ENCODE data around the gene FICD.
A peak's percentile ranks its signal among the peaks of the same experiment; 100 is the strongest.

The FICD gene

GRCh38 chr12:108563804-108564151 is 48.7 kb downstream of the FICD start:
- peak overlapping the region; percentile 58 for H3K9ac ChIP-seq (ENCODE audit: insufficient read length)
- peaks cover 51% of the 10 kb centered on the region for H3K36me3 ChIP-seq (ENCODE audit: insufficient read depth, low read length)
- peak overlapping the region; percentile 56; the same call in 1 of the 2 replicates for H3K27ac ChIP-seq
- no peak for DNase-seq (ENCODE audit: low read depth, low spot score)
- H3K4me3 ChIP-seq: peak overlapping the region; percentile 81
- no peaks in the 10 kb centered on the region for H3K9me3 ChIP-seq (ENCODE audit: low read depth, low read length)
- TF ChIP-seq POLR2AphosphoS5 (IDR thresholded peaks at IDR 0.05; ENCODE audit: borderline replicate concordance, low read depth, low read length) (no peak), FOXP2 (optimal IDR thresholded peaks at IDR 0.05; ENCODE audit: control extremely low read depth, extremely low read length, insufficient read depth) (no peak), EZH2 (IDR thresholded peaks at IDR 0.05) (no peak)

- Histone ChIP-seq H3K27ac (peak overlapping the region; percentile 38; the same call in 1 of the 2 replicates), H3K4me3 (no peak overlapping the region), H3K9ac (ENCODE audit: insufficient read length) (peak overlapping the region; percentile 37), H3K36me3 (ENCODE audit: insufficient read depth, low read length) (peaks cover 57% of the 10 kb centered on the region), H3K9me3 (ENCODE audit: low read depth, low read length) (no peaks in the 10 kb centered on the region)
- DNase-seq (ENCODE audit: low read depth, low spot score): no peak
- TF ChIP-seq POLR2AphosphoS5 (IDR thresholded peaks at IDR 0.05; ENCODE audit: borderline replicate concordance, low read depth, low read length) (no peak), FOXP2 (optimal IDR thresholded peaks at IDR 0.05; ENCODE audit: control extremely low read depth, extremely low read length, insufficient read depth) (no peak), EZH2 (IDR thresholded peaks at IDR 0.05) (no peak)
These were observed 49.6 kb downstream of the FICD start for GRCh38 chr12:108564724-108565123.

- Histone ChIP-seq H3K4me3 (no peak overlapping the region), H3K9me3 (ENCODE audit: low read depth, low read length) (no peaks in the 10 kb centered on the region), H3K9ac (ENCODE audit: insufficient read length) (peak overlapping the region; percentile 37), H3K27ac (peak overlapping the region; percentile 38), H3K36me3 (ENCODE audit: insufficient read depth, low read length) (peaks cover 59% of the 10 kb centered on the region)
- no peak for TF ChIP-seq POLR2AphosphoS5 (IDR thresholded peaks at IDR 0.05; ENCODE audit: borderline replicate concordance, low read depth, low read length)
- no peak for TF ChIP-seq FOXP2 (optimal IDR thresholded peaks at IDR 0.05; ENCODE audit: control extremely low read depth, extremely low read length, insufficient read depth)
- no peak for DNase-seq (ENCODE audit: low read depth, low spot score)
These were observed 50.1 kb downstream of the FICD start for GRCh38 chr12:108565146-108565545.

GRCh38 chr12:108565976-108566375 is 50.9 kb downstream of the FICD start:
- Histone ChIP-seq H3K36me3 (ENCODE audit: insufficient read depth, low read length) (peaks cover 59% of the 10 kb centered on the region), H3K9ac (ENCODE audit: insufficient read length) (peak overlapping the region; percentile 37), H3K4me3 (no peak overlapping the region), H3K27ac (peak overlapping the region; percentile 65), H3K9me3 (ENCODE audit: low read depth, low read length) (no peaks in the 10 kb centered on the region)
- TF ChIP-seq EZH2 (IDR thresholded peaks at IDR 0.05): no peak
- no peak for TF ChIP-seq POLR2AphosphoS5 (IDR thresholded peaks at IDR 0.05; ENCODE audit: borderline replicate concordance, low read depth, low read length)
- no peak for TF ChIP-seq FOXP2 (optimal IDR thresholded peaks at IDR 0.05; ENCODE audit: control extremely low read depth, extremely low read length, insufficient read depth)
- DNase-seq (ENCODE audit: low read depth, low spot score): no peak

GRCh38 chr12:108566452-108566851 is 51.4 kb downstream of the FICD start:
- TF ChIP-seq FOXP2 (optimal IDR thresholded peaks at IDR 0.05; ENCODE audit: control extremely low read depth, extremely low read length, insufficient read depth) (no peak), EZH2 (IDR thresholded peaks at IDR 0.05) (no peak), POLR2AphosphoS5 (IDR thresholded peaks at IDR 0.05; ENCODE audit: borderline replicate concordance, low read depth, low read length) (no peak)
- Histone ChIP-seq H3K9ac (ENCODE audit: insufficient read length) (peak overlapping the region; percentile 37), H3K4me3 (no peak overlapping the region), H3K36me3 (ENCODE audit: insufficient read depth, low read length) (peaks cover 59% of the 10 kb centered on the region), H3K27ac (peak overlapping the region; percentile 65), H3K9me3 (ENCODE audit: low read depth, low read length) (no peaks in the 10 kb centered on the region)
- DNase-seq (ENCODE audit: low read depth, low spot score): no peak

- Histone ChIP-seq H3K9ac (ENCODE audit: insufficient read length) (no peak overlapping the region), H3K4me3 (no peak overlapping the region), H3K27ac (peak overlapping the region; percentile 65), H3K36me3 (ENCODE audit: insufficient read depth, low read length) (peaks cover 59% of the 10 kb centered on the region), H3K9me3 (ENCODE audit: low read depth, low read length) (no peaks in the 10 kb centered on the region)
- TF ChIP-seq POLR2AphosphoS5 (IDR thresholded peaks at IDR 0.05; ENCODE audit: borderline replicate concordance, low read depth, low read length) (no peak), EZH2 (IDR thresholded peaks at IDR 0.05) (no peak), FOXP2 (optimal IDR thresholded peaks at IDR 0.05; ENCODE audit: control extremely low read depth, extremely low read length, insufficient read depth) (no peak)
- no peak for DNase-seq (ENCODE audit: low read depth, low spot score)
These were observed 52.6 kb downstream of the FICD start for GRCh38 chr12:108567406-108568337.

GRCh38 chr12:108568338-108569154 is 53.5 kb downstream of the FICD start:
- Histone ChIP-seq H3K36me3 (ENCODE audit: insufficient read depth, low read length) (peaks cover 59% of the 10 kb centered on the region), H3K9me3 (ENCODE audit: low read depth, low read length) (no peaks in the 10 kb centered on the region), H3K27ac (peak overlapping the region; percentile 65), H3K4me3 (no peak overlapping the region), H3K9ac (ENCODE audit: insufficient read length) (no peak overlapping the region)
- no peak for TF ChIP-seq EZH2 (IDR thresholded peaks at IDR 0.05)
- no peak for TF ChIP-seq POLR2AphosphoS5 (IDR thresholded peaks at IDR 0.05; ENCODE audit: borderline replicate concordance, low read depth, low read length)
- no peak for TF ChIP-seq FOXP2 (optimal IDR thresholded peaks at IDR 0.05; ENCODE audit: control extremely low read depth, extremely low read length, insufficient read depth)
- DNase-seq (ENCODE audit: low read depth, low spot score): no peak

All from SK-N-MC (cell line).